MM.1S (cell line): ENCODE data around the gene GOLIM4.

Experiments used
- DNase-seq: peaks from one replicate; pipeline ENCODE4 v3.0.0-alpha.2; 2015
- H2AFZ ChIP-seq: fragments of 300-600 bp; sonication (generic); 2 replicates; pipeline ENCODE4 v1.6.0; 2016; ENCODE audit warnings: antibody characterized with exemption, low read length
- H3F3A ChIP-seq: fragments of 300-600 bp; sonication (generic); 2 replicates; pipeline ENCODE4 v1.6.1; 2016; ENCODE audit warnings: mild to moderate bottlenecking, antibody characterized with exemption, low read length, moderate library complexity, mixed read lengths; ENCODE audit not compliant: insufficient read depth
- H3K27ac ChIP-seq: fragments of 300-600 bp; sonication (generic); 2 replicates; pipeline ENCODE4 v1.5.1; 2016; ENCODE audit warnings: mild to moderate bottlenecking, low read length
- H3K27me3 ChIP-seq: fragments of 300-600 bp; sonication (generic); replicated peaks from 2 replicates; pipeline ENCODE4 v1.6.0; 2016; ENCODE audit warnings: low read length; ENCODE audit not compliant: insufficient read depth
- H3K36me3 ChIP-seq: fragments of 300-600 bp; sonication (generic); replicated peaks from 2 replicates; pipeline ENCODE4 v1.6.1; 2016; ENCODE audit warnings: mild to moderate bottlenecking, low read length, mixed read lengths; ENCODE audit not compliant: insufficient read depth
- H3K4me1 ChIP-seq: fragments of 300-600 bp; sonication (generic); 2 replicates; pipeline ENCODE4 v1.6.1; 2016; ENCODE audit warnings: low read length, mixed read lengths
- H3K4me2 ChIP-seq: fragments of 300-600 bp; sonication (generic); 2 replicates; pipeline ENCODE4 v1.6.0; 2016; ENCODE audit warnings: low read depth, low read length
- H3K4me3 ChIP-seq: fragments of 300-600 bp; sonication (generic); 2 replicates; pipeline ENCODE4 v1.5.1; 2016; ENCODE audit warnings: low read length, mixed read lengths
- H3K79me2 ChIP-seq: fragments of 300-600 bp; sonication (generic); 2 replicates; pipeline ENCODE4 v1.6.1; 2016; ENCODE audit warnings: mixed run types, low read length, mixed read lengths
- H3K9ac ChIP-seq: fragments of 300-600 bp; sonication (generic); 2 replicates; pipeline ENCODE4 v1.6.1; 2016; ENCODE audit warnings: low read length, mixed read lengths
- H3K9me2 ChIP-seq: fragments of 300-600 bp; sonication (generic); replicated peaks from 2 replicates; pipeline ENCODE4 v1.6.1; 2016; ENCODE audit warnings: mild to moderate bottlenecking, low read length, mixed read lengths; ENCODE audit not compliant: insufficient read depth
- H3K9me3 ChIP-seq: fragments of 300-600 bp; sonication (generic); replicated peaks from 2 replicates; pipeline ENCODE4 v1.6.1; 2016; ENCODE audit warnings: mild to moderate bottlenecking, low read length, mixed read lengths; ENCODE audit not compliant: insufficient read depth
- H4K20me1 ChIP-seq: fragments of 300-600 bp; sonication (generic); 2 replicates; pipeline ENCODE4 v1.6.1; 2016; ENCODE audit warnings: mild to moderate bottlenecking, low read length, moderate library complexity, mixed read lengths; ENCODE audit not compliant: insufficient read depth
- EZH2 ChIP-seq: fragments of 300-600 bp; sonication (generic); optimal IDR thresholded peaks from 2 replicates; pipeline ENCODE3; 2017; ENCODE audit warnings: low read depth, mild to moderate bottlenecking, antibody characterized with exemption, low read length, mixed read lengths
- EZH2phosphoT487 ChIP-seq: fragments of 300-600 bp; sonication (generic); IDR thresholded peaks from 2 replicates; pipeline ENCODE4 v1.6.1; 2018; ENCODE audit warnings: antibody characterized with exemption, low read length
- TF ChIP-seq, protein P1 (sequence below): fragments of 300-600 bp; sonication (generic); IDR thresholded peaks from 2 replicates; pipeline ENCODE4 v1.5.1; 2016; ENCODE audit warnings: antibody characterized with exemption, low read length, mixed read lengths

GOLIM4 gene

DNA sequence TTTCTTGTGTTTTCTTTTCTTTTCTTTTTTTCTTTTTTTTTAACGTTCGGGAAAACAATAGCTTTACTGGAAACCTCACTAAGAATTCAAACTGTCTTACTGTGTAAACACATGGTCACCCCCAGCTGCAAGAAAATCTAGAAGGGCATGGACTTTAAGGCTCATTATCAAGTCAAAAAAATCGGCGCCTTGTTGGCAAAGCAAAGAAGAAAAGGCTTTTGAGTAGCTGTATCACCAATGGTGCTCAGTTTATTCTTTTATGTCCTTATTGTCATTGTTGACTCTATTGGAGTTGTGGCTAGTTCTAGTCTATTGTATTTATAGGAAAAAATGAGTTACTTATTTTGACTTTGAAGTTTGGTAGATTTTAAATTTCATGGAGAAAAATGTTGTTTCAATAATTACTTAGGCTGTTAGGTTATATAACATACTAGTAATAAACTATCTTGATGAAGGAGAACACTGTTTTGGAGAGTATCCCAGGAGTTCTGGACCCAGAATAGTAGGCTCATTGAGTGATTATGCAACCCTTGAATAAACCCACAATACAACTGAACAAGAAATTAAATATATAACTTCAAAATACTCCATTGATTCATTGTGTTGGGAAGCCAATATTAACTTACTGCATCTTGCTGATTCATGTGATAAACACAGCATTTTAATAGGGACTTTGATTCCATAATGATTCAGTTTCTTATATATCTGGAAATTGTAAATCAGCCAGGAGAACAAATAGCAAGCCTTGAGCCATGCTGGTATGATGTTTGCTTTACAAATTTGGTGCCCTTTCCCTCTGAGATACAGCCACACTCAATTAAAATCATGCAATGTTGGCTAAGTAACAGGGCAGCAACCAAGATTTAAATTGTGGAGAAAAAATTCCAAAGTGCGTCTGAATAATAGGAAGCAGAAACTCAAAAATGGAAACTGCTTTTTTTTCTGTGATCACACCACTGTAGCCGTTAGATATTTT is 27.8 kb upstream of the GOLIM4 start:
- no peak overlapping the region for H3K27ac ChIP-seq
- no peak for DNase-seq
- H2AFZ ChIP-seq, result no peak overlapping the region
- no peaks in the 10 kb centered on the region for H3K4me1 ChIP-seq
- H3K36me3 ChIP-seq, result no peaks in the 10 kb centered on the region
- H3K9me2 ChIP-seq, result no peaks in the 10 kb centered on the region
- no peak overlapping the region for H3K4me3 ChIP-seq
- H3K79me2 ChIP-seq, result no peaks in the 10 kb centered on the region
- no peaks in the 10 kb centered on the region for H3K9me3 ChIP-seq
- H4K20me1 ChIP-seq, result no peaks in the 10 kb centered on the region
- H3K27me3 ChIP-seq, result no peaks in the 10 kb centered on the region
- H3F3A ChIP-seq, result no peaks in the 10 kb centered on the region
- no peak overlapping the region for H3K9ac ChIP-seq
- TF ChIP-seq, protein P1, sequence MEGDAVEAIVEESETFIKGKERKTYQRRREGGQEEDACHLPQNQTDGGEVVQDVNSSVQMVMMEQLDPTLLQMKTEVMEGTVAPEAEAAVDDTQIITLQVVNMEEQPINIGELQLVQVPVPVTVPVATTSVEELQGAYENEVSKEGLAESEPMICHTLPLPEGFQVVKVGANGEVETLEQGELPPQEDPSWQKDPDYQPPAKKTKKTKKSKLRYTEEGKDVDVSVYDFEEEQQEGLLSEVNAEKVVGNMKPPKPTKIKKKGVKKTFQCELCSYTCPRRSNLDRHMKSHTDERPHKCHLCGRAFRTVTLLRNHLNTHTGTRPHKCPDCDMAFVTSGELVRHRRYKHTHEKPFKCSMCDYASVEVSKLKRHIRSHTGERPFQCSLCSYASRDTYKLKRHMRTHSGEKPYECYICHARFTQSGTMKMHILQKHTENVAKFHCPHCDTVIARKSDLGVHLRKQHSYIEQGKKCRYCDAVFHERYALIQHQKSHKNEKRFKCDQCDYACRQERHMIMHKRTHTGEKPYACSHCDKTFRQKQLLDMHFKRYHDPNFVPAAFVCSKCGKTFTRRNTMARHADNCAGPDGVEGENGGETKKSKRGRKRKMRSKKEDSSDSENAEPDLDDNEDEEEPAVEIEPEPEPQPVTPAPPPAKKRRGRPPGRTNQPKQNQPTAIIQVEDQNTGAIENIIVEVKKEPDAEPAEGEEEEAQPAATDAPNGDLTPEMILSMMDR, result no peak
- no peak for TF ChIP-seq EZH2
- no peak for TF ChIP-seq EZH2phosphoT487
- no peak overlapping the region for H3K4me2 ChIP-seq

DNA sequence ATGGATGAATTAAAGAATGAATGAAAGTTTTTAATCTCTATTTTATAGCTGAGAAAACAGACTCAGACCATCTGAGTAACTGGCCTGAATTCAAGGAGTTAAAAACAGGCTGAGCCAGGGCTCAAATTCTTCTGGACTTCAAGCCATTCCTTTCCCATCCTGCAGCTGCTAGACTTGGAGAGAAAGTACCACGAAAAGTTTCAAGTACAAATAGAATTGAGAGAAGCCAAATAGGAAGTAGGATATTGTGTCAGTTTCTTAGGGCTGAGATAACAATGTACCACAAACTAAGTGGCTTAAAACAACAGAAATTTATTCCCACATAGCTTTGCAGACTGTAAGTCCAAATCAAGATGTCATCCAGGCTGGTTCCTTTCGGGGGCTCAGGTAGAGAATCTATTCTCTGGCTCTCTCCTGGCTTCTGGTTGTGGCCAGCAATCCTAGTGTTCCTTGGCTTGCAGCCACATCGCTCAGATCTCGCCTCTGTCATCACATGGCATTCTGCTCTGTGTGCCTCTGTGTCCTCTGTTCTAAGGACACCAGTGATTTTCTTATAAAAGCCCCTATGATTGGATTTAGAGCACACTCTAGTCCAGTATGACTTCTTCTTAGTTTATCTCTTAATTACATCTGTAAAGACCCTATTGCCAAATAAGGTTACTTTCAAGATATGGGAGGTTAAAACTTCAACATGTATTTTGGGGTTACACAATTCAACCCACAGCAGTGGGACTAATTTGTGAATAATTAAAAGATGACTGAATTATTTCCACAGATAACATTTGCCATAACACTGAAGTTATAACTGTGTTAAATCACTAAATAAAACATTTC is 25.7 kb upstream of the GOLIM4 start:
- H3K9me2 ChIP-seq, result no peaks in the 10 kb centered on the region
- H3F3A ChIP-seq, result no peaks in the 10 kb centered on the region
- no peaks in the 10 kb centered on the region for H3K4me1 ChIP-seq
- H3K79me2 ChIP-seq, result no peaks in the 10 kb centered on the region
- H2AFZ ChIP-seq, result no peak overlapping the region
- no peak for DNase-seq
- no peaks in the 10 kb centered on the region for H3K36me3 ChIP-seq
- no peak overlapping the region for H3K27ac ChIP-seq
- no peak overlapping the region for H3K9ac ChIP-seq
- H3K4me2 ChIP-seq, result no peak overlapping the region
- no peaks in the 10 kb centered on the region for H3K9me3 ChIP-seq
- H3K27me3 ChIP-seq, result no peaks in the 10 kb centered on the region
- TF ChIP-seq EZH2phosphoT487, result no peak
- no peak for TF ChIP-seq EZH2
- TF ChIP-seq, protein P1, result no peak
- no peak overlapping the region for H3K4me3 ChIP-seq
- H4K20me1 ChIP-seq, result no peaks in the 10 kb centered on the region

DNA sequence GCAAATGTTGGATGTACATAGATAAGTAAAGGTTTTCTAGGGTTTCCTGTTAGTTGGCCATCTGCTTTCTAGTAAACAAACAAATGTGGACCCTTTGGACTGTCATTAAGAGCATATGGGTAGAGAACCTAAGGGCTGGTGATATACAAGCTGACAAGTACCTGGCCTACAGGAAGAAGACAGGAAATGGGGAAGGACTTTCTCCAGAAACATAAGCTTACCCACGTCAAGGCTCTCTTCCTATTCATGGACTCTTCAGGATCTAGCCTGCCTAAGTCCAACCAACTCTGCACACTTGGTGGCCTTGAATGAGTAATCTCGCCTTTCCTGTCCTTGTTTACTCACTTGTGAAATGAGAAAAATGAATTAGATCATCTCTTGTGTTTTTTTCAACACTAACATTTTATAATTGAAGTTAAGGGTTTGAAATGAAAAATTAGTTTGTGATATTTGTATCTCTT is 22.2 kb upstream of the GOLIM4 start:
- Histone ChIP-seq H3K36me3 (no peaks in the 10 kb centered on the region), H3K79me2 (no peaks in the 10 kb centered on the region), H4K20me1 (no peaks in the 10 kb centered on the region), H3K9me3 (no peaks in the 10 kb centered on the region), H3K27me3 (no peaks in the 10 kb centered on the region), H3F3A (no peaks in the 10 kb centered on the region), H3K9me2 (no peaks in the 10 kb centered on the region), H3K4me2 (no peak overlapping the region), H3K27ac (no peak overlapping the region), H3K4me1 (no peaks in the 10 kb centered on the region), H3K9ac (no peak overlapping the region), H3K4me3 (no peak overlapping the region), H2AFZ (no peak overlapping the region)
- no peak for TF ChIP-seq EZH2
- DNase-seq, result no peak
